BJ (cell line): ENCODE results near the gene HLF. TPM values are rescaled to one million over a fixed set of nuclear protein-coding genes. Genes with fewer than 3 reads are reported as not detected.
A peak's percentile ranks its signal among the peaks of the same experiment; 100 is the strongest.

Experiments
- CTCF ChIA-PET: fragments of 350-600 bp; formaldehyde crosslinking; extraction: SDS; loops from one replicate; lab custom pipeline; 2021; ENCODE audit warnings: antibody characterized with exemption, inconsistent platforms; lab: Yijun Ruan, JAX
- POLR2A ChIA-PET: fragments of 300-600 bp; sonication (Branson Sonifier 250); formaldehyde crosslinking; extraction: SDS; loops from one replicate; lab custom pipeline; 2021; ENCODE audit warnings: antibody characterized with exemption; lab: Charles Lee
- DNase-seq: peaks from one replicate; pipeline ENCODE4 v3.0.0-alpha.2; 2011; ENCODE audit warnings: low read depth
- H3K27me3 ChIP-seq: 2 replicates; pipeline ENCODE4 v1.6.0; 2011; ENCODE audit warnings: low read length; ENCODE audit not compliant: control insufficient read depth, insufficient read depth
- H3K36me3 ChIP-seq: 2 replicates; pipeline ENCODE4 v1.5.1; 2011; ENCODE audit warnings: low read length; ENCODE audit not compliant: control insufficient read depth, insufficient read depth
- H3K4me3 ChIP-seq: 2 replicates; pipeline ENCODE4 v1.5.1; 2011; ENCODE audit warnings: low read depth, mild to moderate bottlenecking, control low read depth, low read length
- CTCF ChIP-seq: IDR thresholded peaks from 2 replicates; pipeline ENCODE4 v1.5.1; 2011; ENCODE audit warnings: low read depth, mild to moderate bottlenecking, control low read depth, inconsistent platforms, low read length, moderate library complexity; ENCODE audit not compliant: insufficient read depth
- polyA plus RNA-seq: library from polyadenylated mRNA; depleted of rRNA; stranded (reverse); fragments of >200 nt; gene quantifications from 2 replicates; pipeline ENCODE4 v1.2.3, GENCODE V29; 2011

HLF gene
- polyA plus RNA-seq, 1 experiment, result not detected

- peaks cover 20% of the 10 kb centered on the region for H3K27me3 ChIP-seq
- TF ChIP-seq CTCF, result no peak
- ChIA-PET CTCF (no interaction called here), POLR2A (no interaction called here)
- DNase-seq, result no peak
- H3K36me3 ChIP-seq, result no peaks in the 10 kb centered on the region
- no peak overlapping the region for H3K4me3 ChIP-seq
Observed at GRCh38 chr17:55259684-55260111, 5.1 kb upstream of the HLF start.

GRCh38 chr17:55261311-55261710 lies 3.4 kb upstream of the HLF start:
- TF ChIP-seq CTCF, result no peak
- no peaks in the 10 kb centered on the region for H3K36me3 ChIP-seq
- DNase-seq, result no peak
- POLR2A ChIA-PET, result no interaction called here
- peaks cover 27% of the 10 kb centered on the region for H3K27me3 ChIP-seq
- CTCF ChIA-PET, result interaction anchor here (1.1 kb wide), 1 partner anchor 8 kb away, joined by 3 read pairs; no protein-coding TSS in a partner anchor
- no peak overlapping the region for H3K4me3 ChIP-seq

- H3K4me3 ChIP-seq, result no peak overlapping the region
- no peak for TF ChIP-seq CTCF
- H3K36me3 ChIP-seq, result no peaks in the 10 kb centered on the region
- H3K27me3 ChIP-seq, result peaks cover 34% of the 10 kb centered on the region
- no peak for DNase-seq
- ChIA-PET CTCF (interaction anchor here (0.6 kb wide), 1 partner anchor 249 kb away, joined by 3 read pairs; no protein-coding TSS in a partner anchor), POLR2A (no interaction called here)
Observed at GRCh38 chr17:55263569-55264277, 1.0 kb upstream of the HLF start.

- POLR2A ChIA-PET, result no interaction called here
- DNase-seq, result no peak
- H3K4me3 ChIP-seq, result no peak overlapping the region
- no peak for TF ChIP-seq CTCF
- no peaks in the 10 kb centered on the region for H3K36me3 ChIP-seq
- CTCF ChIA-PET, result interaction anchor here (0.6 kb wide), 1 partner anchor 249 kb away, joined by 3 read pairs; no protein-coding TSS in a partner anchor
- peaks cover 34% of the 10 kb centered on the region for H3K27me3 ChIP-seq
Observed at GRCh38 chr17:55264278-55264644, 499 bp upstream of the HLF start.

- DNase-seq, result no peak
- Histone ChIP-seq H3K27me3 (peaks cover 34% of the 10 kb centered on the region), H3K4me3 (peak overlapping the region; percentile 34), H3K36me3 (no peaks in the 10 kb centered on the region)
- no peak for TF ChIP-seq CTCF
- CTCF ChIA-PET, result interaction anchor here (0.5 kb wide), 1 partner anchor 46 kb away, joined by 5 read pairs; no protein-coding TSS in a partner anchor
- POLR2A ChIA-PET, result no interaction called here
Observed at GRCh38 chr17:55265311-55266021, 706 bp downstream of the HLF start.
